CD4-positive, alpha-beta T cell (primary cell): Measurements from ENCODE around the gene JAZF1. TPM values are rescaled to one million over a fixed set of nuclear protein-coding genes. Genes with fewer than 3 reads are reported as not detected.
"Not testable (repeated sequence)": the region's sequence is repeated elsewhere in the genome, so short reads cannot be mapped to it uniquely, and the experiment has no call there.

ENCODE experiments used
- ATAC-seq: fragments of 200-7000 bp; cut with Tn5 transposase; one replicate; pipeline ENCODE4 v1.10.0; 2022; ENCODE audit warnings: mild to moderate bottlenecking; ENCODE audit not compliant: poor library complexity
- CTCF ChIA-PET: fragments of 350-600 bp; sonication (Branson Sonifier 250); formaldehyde crosslinking; loops from one replicate; lab custom pipeline; 2021; ENCODE audit warnings: antibody characterized with exemption, inconsistent platforms; lab: Charles Lee
- POLR2A ChIA-PET: fragments of 350-600 bp; sonication (Branson Sonifier 250); formaldehyde crosslinking; loops from one replicate; lab custom pipeline; 2021; ENCODE audit warnings: antibody characterized with exemption, inconsistent platforms; lab: Charles Lee
- DNase-seq, 14 experiments: peaks; one replicate each; pipeline ENCODE4 v3.0.0-alpha.2; 2013 to 2020; ENCODE audit warnings: mixed read lengths in 2 of 14
- H3K27ac ChIP-seq, 2 donors: one replicate each; pipeline versions ENCODE4 v1.5.1 to v1.7.0; 2013; ENCODE audit warnings: low read length in 2 of 2, low read depth in 1 of 2, mild to moderate bottlenecking in 1 of 2
- H3K27me3 ChIP-seq, 2 experiments: 1 replicate in 1 of 2; 2 replicates in 1 of 2; pipeline versions ENCODE4 v1.6.1 to v1.7.0; 2013; ENCODE audit warnings: low read length in 2 of 2, control low read depth in 1 of 2, mild to moderate bottlenecking in 1 of 2, moderate library complexity in 1 of 2; ENCODE audit not compliant: insufficient read depth in 2 of 2, control insufficient read depth in 1 of 2
- H3K36me3 ChIP-seq: one replicate; pipeline ENCODE4 v1.6.1; 2013; ENCODE audit warnings: low read length, control low read depth; ENCODE audit not compliant: insufficient read depth
- H3K4me1 ChIP-seq: one replicate; pipeline ENCODE4 v1.6.1; 2013; ENCODE audit warnings: low read length, control low read depth; ENCODE audit not compliant: insufficient read depth
- H3K4me3 ChIP-seq: one replicate; pipeline ENCODE4 v1.5.1; 2013; ENCODE audit warnings: mild to moderate bottlenecking, low read length, moderate library complexity
- H3K9me3 ChIP-seq, 2 experiments: 1 replicate in 1 of 2; 2 replicates in 1 of 2; pipeline versions ENCODE4 v1.6.1 to v1.7.0; 2013; ENCODE audit warnings: low read length in 2 of 2, mild to moderate bottlenecking in 2 of 2, control low read depth in 1 of 2, moderate library complexity in 1 of 2; ENCODE audit not compliant: control insufficient read depth in 1 of 2, insufficient read depth in 1 of 2
- H3K27ac Mint-ChIP-seq: one replicate; pipeline ENCODE4 v1.8.0; 2020; ENCODE audit warnings: mixed read lengths
- H3K27me3 Mint-ChIP-seq: one replicate; pipeline ENCODE4 v1.8.0; 2021; ENCODE audit warnings: mixed read lengths
- H3K36me3 Mint-ChIP-seq: one replicate; pipeline ENCODE4 v1.8.0; 2021; ENCODE audit warnings: low read depth, mixed read lengths
- H3K4me1 Mint-ChIP-seq: one replicate; pipeline ENCODE4 v1.8.0; 2021; ENCODE audit warnings: low read depth, mixed read lengths
- H3K4me3 Mint-ChIP-seq: one replicate; pipeline ENCODE4 v1.8.0; 2020; ENCODE audit warnings: mild to moderate bottlenecking, mixed read lengths
- H3K9me3 Mint-ChIP-seq: one replicate; pipeline ENCODE4 v1.8.0; 2020; ENCODE audit warnings: mixed read lengths
- CTCF ChIP-seq: fragments of 200-600 bp; IDR thresholded peaks from one replicate; pipeline ENCODE4 v1.8.0; 2022; ENCODE audit warnings: antibody characterized with exemption, mild to moderate bottlenecking
- intact Hi-C, 2 experiments: fragments of 100-400 bp; cut with DNase I in 1 of 2; cut with micrococcal nuclease in 1 of 2; formaldehyde crosslinking; loops; one replicate each; pipeline versions ENCODE4 v1.15.1 to v1.9.0; 2023 to 2025; cut with DNase I, micrococcal nuclease
- total RNA-seq, 174 experiments: library from RNA in 2 of 174; stranded (reverse) in 2 of 174; gene quantifications; one replicate each; pipeline ENCODE4 v1.2.3 and lab custom pipeline; 2021 to 2026

The JAZF1 gene
- total RNA-seq, 2 experiments from 2014 or later: 9.9 to 11.1 TPM

DNA sequence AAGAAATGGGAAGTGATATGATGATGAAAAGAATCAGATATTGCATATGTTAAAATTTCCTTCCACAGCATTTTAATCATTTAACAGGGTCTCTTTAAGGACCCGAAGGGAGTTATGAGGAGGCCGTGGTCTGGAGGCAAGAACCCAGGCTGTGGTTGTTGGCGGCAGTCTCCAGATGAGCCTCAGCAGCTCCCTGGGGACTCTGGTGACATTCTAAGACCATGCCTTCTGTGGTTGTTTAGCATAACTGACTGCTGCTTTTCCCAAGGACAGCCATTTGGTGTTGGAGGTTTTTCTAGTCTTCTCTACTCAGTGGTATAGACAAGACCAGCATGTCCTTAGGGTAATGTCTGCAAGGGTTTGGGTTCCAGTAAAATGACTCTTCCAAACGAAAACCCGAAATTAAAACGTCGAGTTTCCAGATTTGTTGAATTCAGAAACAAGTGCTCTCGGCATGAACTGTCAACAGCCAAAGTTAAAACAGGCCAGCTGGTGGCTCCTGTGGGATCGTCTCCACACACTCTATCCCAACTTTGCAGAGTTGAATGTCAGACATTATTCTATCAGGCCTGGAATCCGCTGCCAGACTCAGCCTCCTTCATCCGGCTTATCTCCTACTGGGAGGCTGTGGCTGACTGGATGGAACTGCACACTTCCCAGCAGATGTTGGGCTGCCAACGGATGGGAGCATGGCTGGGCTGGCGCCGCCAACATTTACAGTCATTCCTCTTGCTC, 257.5 kb downstream of the JAZF1 start:
- DNase-seq (no peak), ATAC-seq (no peak)
- no peaks in the 10 kb centered on the region for H3K36me3 Mint-ChIP-seq
- no peaks in the 10 kb centered on the region for H3K9me3 Mint-ChIP-seq
- ChIA-PET POLR2A (no interaction called here), CTCF (no interaction called here)
- Histone ChIP-seq H3K4me3 (no peak overlapping the region), H3K27ac (no peak overlapping the region), H3K9me3 (no peaks in the 10 kb centered on the region), H3K36me3 (no peaks in the 10 kb centered on the region), H3K27me3 (no peaks in the 10 kb centered on the region), H3K4me1 (no peaks in the 10 kb centered on the region)
- H3K27ac Mint-ChIP-seq: no peak overlapping the region
- no peaks in the 10 kb centered on the region for H3K4me1 Mint-ChIP-seq
- TF ChIP-seq CTCF: no peak
- intact Hi-C loops: loop anchor here (5.0 kb wide), 2 partner anchors 711 to 726 kb away; no protein-coding TSS in a partner anchor
- no peak overlapping the region for H3K4me3 Mint-ChIP-seq
- H3K27me3 Mint-ChIP-seq: no peaks in the 10 kb centered on the region

GRCh38 chr7:27922389-27922788, 258.2 kb downstream of the JAZF1 start:
- H3K27me3 Mint-ChIP-seq, H3K36me3 ChIP-seq, ATAC-seq, H3K4me3 ChIP-seq, POLR2A ChIA-PET, H3K4me1 ChIP-seq, DNase-seq, H3K27me3 ChIP-seq, H3K4me3 Mint-ChIP-seq, H3K4me1 Mint-ChIP-seq, H3K9me3 Mint-ChIP-seq, H3K27ac ChIP-seq, CTCF ChIA-PET, H3K36me3 Mint-ChIP-seq, H3K9me3 ChIP-seq, H3K27ac Mint-ChIP-seq: not testable (repeated sequence)
- intact Hi-C loops: loop anchor here (5.0 kb wide), 2 partner anchors 710 to 725 kb away; no protein-coding TSS in a partner anchor

DNA sequence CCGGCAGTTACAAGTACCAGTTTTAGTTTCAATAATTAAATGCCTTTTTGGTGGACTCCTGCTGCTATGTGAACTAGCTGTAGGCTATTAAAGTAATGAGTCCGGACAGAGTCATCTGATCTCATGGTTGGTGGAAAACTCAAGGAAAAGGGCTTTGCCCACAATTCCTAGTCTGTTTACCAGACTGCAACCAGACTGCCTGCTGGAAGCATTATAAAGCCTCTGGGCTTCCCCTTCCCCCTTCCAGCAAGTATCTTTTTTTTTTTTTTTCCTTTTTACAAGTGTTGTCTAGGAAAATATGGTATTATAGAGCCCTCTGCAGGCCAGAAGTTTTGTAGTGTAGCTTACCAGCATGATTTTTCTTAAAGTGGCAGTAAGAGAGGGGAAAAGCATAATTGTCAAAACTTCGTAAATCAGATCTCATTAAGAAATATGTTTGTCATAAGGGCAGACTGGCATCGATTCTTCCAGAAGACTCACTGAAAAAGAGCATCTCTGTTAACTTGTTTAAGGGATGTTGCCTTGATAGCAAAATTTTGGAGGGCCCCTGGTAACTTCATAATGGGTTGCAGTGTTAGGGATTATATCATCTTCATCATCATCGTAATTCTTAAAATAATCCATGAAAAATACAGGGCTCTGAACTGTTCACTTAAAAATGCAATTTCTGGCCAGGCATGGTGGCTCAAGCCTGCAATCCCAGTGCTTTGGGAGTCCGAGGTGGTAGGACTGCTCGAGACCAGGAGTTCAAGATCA, 259.3 kb downstream of the JAZF1 start:
- Mint-ChIP-seq H3K4me1 (no peaks in the 10 kb centered on the region), H3K27me3 (no peaks in the 10 kb centered on the region), H3K4me3 (no peak overlapping the region), H3K27ac (no peak overlapping the region), H3K9me3 (no peaks in the 10 kb centered on the region), H3K36me3 (no peaks in the 10 kb centered on the region)
- TF ChIP-seq CTCF: peak; percentile 44
- DNase-seq: peak in 3 of 14 experiments; percentile 47 to 64 (median 58)
- POLR2A ChIA-PET: interaction anchor here (0.7 to 1.1 kb wide), 3 partner anchors 12 to 760 kb away, joined by 3 to 6 read pairs (median 3); no protein-coding TSS in a partner anchor
- ATAC-seq: peak; percentile 48
- CTCF ChIA-PET: interaction anchor here (0.5 to 1.0 kb wide), 4 partner anchors 10 to 725 kb away, joined by 3 to 4 read pairs (median 3); no protein-coding TSS in a partner anchor
- Histone ChIP-seq H3K4me1 (no peaks in the 10 kb centered on the region), H3K27ac (no peak overlapping the region), H3K9me3 (peaks cover 0 to 4% of the 10 kb centered on the region in 2 experiments), H3K4me3 (no peak overlapping the region), H3K27me3 (no peaks in the 10 kb centered on the region), H3K36me3 (no peaks in the 10 kb centered on the region)
- intact Hi-C loops: loop anchor here (1.0 to 5.0 kb wide), 3 partner anchors 709 to 725 kb away; no protein-coding TSS in a partner anchor
